ENCODE data around the gene PMM1.

Gene PMM1

DNA sequence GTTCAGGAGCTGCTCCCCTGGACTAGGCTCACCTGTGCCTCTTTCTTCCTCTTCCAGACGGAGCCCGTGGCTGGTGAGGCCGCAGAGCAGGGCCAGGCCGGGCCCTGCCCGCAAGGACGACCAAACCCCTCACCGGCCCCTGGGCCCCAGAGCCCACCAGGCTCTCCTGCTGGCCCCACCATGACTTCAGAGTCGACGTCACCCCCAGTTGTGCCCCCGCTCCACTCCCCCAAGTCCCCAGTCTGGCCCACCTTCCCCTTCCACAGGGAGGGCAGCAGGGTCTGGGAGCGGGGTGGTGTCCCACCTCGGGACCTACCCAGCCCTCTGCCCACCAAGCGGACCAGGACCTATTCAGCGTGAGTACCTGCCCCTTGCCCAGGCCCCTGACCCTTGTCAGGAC, 17.9 kb downstream of the PMM1 start:
- Histone ChIP-seq H3K4me1 (no peaks in the 10 kb centered on the region), H3K4me3 (ENCODE audit: low read depth, low read length) (no peak overlapping the region)
- TF ChIP-seq, protein P1, sequence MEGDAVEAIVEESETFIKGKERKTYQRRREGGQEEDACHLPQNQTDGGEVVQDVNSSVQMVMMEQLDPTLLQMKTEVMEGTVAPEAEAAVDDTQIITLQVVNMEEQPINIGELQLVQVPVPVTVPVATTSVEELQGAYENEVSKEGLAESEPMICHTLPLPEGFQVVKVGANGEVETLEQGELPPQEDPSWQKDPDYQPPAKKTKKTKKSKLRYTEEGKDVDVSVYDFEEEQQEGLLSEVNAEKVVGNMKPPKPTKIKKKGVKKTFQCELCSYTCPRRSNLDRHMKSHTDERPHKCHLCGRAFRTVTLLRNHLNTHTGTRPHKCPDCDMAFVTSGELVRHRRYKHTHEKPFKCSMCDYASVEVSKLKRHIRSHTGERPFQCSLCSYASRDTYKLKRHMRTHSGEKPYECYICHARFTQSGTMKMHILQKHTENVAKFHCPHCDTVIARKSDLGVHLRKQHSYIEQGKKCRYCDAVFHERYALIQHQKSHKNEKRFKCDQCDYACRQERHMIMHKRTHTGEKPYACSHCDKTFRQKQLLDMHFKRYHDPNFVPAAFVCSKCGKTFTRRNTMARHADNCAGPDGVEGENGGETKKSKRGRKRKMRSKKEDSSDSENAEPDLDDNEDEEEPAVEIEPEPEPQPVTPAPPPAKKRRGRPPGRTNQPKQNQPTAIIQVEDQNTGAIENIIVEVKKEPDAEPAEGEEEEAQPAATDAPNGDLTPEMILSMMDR (IDR thresholded peaks at IDR 0.05), result no peak

DNA sequence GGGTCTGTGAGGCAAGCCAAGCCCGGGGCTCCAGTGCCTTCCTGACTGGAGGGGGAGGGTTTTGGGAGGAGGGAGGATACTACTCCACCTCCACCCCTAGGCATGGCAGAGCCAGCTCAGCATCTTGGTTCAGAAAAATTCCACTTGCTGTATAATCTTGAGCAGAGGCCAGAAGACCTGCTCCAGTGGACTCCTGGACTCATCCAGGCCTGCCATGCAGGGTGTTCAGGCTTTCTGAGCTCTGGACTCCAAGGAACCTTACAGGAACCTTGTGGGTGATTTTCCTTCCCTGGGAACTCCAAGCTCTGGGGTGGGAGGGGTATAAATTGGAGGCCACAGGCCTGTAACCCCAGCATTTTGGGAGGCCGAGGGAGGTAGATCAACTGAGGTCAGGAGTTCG, 19.4 kb downstream of the PMM1 start:
- Histone ChIP-seq H3K27ac (no peak overlapping the region), H3K27me3 (ENCODE audit: control insufficient read depth, insufficient read depth, low read length) (no peaks in the 10 kb centered on the region), H3K4me1 (no peaks in the 10 kb centered on the region), H3K4me3 (ENCODE audit: low read depth, low read length) (no peak overlapping the region), H3K4me2 (ENCODE audit: low read length) (no peak overlapping the region), H3K36me3 (ENCODE audit: control insufficient read depth, insufficient read depth, low read length) (no peaks in the 10 kb centered on the region), H3K9me3 (ENCODE audit: control insufficient read depth, low read length) (no peaks in the 10 kb centered on the region), H3K79me2 (no peaks in the 10 kb centered on the region), H2AFZ (no peak overlapping the region), H3K9ac (no peak overlapping the region)
- TF ChIP-seq, protein P1 (IDR thresholded peaks at IDR 0.05), result no peak

More for the DNA sequence above, 17.9 kb downstream of the PMM1 start:
- H3K27ac ChIP-seq, result no peak overlapping the region
- H3K36me3 ChIP-seq (ENCODE audit: control insufficient read depth, insufficient read depth, low read length), result no peaks in the 10 kb centered on the region
- no peak overlapping the region for H3K9ac ChIP-seq
- no peak overlapping the region for H2AFZ ChIP-seq
- H3K27me3 ChIP-seq (ENCODE audit: control insufficient read depth, insufficient read depth, low read length), result no peaks in the 10 kb centered on the region
- no peaks in the 10 kb centered on the region for H3K79me2 ChIP-seq
- no peaks in the 10 kb centered on the region for H3K9me3 ChIP-seq (ENCODE audit: control insufficient read depth, low read length)
- no peak overlapping the region for H3K4me2 ChIP-seq (ENCODE audit: low read length)

DNA sequence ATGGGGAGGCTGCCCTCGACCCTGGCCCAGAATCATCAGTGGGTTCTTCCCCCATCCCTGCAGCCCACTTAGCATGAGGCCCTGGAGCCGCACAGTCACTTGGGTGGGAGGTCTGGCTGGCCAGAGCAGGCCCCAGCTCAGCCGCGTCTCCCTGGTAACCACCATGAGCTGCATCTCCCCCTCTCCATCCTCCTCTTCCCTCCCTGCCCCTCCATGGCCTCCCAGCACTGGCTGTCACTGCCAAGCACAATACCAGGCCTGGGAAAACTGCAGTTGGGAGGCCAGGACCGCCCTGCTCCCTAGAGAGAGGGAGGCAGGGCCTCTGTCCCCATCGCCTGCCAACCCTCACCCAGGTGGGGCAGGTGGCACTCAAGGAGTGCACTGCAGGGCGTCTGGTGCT, 20.8 kb downstream of the PMM1 start:
- TF ChIP-seq, protein P1 (IDR thresholded peaks at IDR 0.05), result no peak
- no peaks in the 10 kb centered on the region for H3K27me3 ChIP-seq (ENCODE audit: control insufficient read depth, insufficient read depth, low read length)
- H3K36me3 ChIP-seq (ENCODE audit: control insufficient read depth, insufficient read depth, low read length), result no peaks in the 10 kb centered on the region
- H3K9ac ChIP-seq, result no peak overlapping the region
- no peaks in the 10 kb centered on the region for H3K79me2 ChIP-seq
- no peak overlapping the region for H3K4me2 ChIP-seq (ENCODE audit: low read length)
- no peak overlapping the region for H2AFZ ChIP-seq
- no peaks in the 10 kb centered on the region for H3K4me1 ChIP-seq
- H3K4me3 ChIP-seq (ENCODE audit: low read depth, low read length), result no peak overlapping the region
- no peaks in the 10 kb centered on the region for H3K9me3 ChIP-seq (ENCODE audit: control insufficient read depth, low read length)
- H3K27ac ChIP-seq, result no peak overlapping the region

DNA sequence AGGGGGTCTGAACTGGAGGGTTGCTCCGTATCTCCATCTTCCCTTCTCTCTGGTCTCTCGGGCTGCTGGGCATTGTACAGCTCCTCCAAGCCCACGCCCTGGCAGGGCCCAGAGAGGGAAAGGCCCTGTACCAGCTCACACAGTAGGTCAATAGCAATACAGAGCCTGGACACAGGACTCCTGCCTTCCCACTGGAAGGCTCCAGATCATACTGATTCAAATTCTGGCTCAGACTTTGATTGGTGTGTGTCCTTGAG, 22.2 kb downstream of the PMM1 start:
- Histone ChIP-seq H3K9ac (no peak overlapping the region), H3K36me3 (ENCODE audit: control insufficient read depth, insufficient read depth, low read length) (no peaks in the 10 kb centered on the region), H3K27ac (no peak overlapping the region), H3K4me1 (no peaks in the 10 kb centered on the region), H3K4me2 (ENCODE audit: low read length) (no peak overlapping the region), H2AFZ (no peak overlapping the region), H3K4me3 (ENCODE audit: low read depth, low read length) (no peak overlapping the region), H3K9me3 (ENCODE audit: control insufficient read depth, low read length) (no peaks in the 10 kb centered on the region), H3K27me3 (ENCODE audit: control insufficient read depth, insufficient read depth, low read length) (no peaks in the 10 kb centered on the region), H3K79me2 (no peaks in the 10 kb centered on the region)
- TF ChIP-seq, protein P1 (IDR thresholded peaks at IDR 0.05), result no peak

GRCh38 chr22:41565403-41566054, 24.1 kb downstream of the PMM1 start:
- no peak overlapping the region for H2AFZ ChIP-seq
- H3K27me3 ChIP-seq (ENCODE audit: control insufficient read depth, insufficient read depth, low read length), result no peaks in the 10 kb centered on the region
- H3K4me3 ChIP-seq (ENCODE audit: low read depth, low read length), result no peak overlapping the region
- no peaks in the 10 kb centered on the region for H3K9me3 ChIP-seq (ENCODE audit: control insufficient read depth, low read length)
- H3K27ac ChIP-seq, result no peak overlapping the region
- TF ChIP-seq, protein P1 (IDR thresholded peaks at IDR 0.05), result no peak
- no peak overlapping the region for H3K9ac ChIP-seq
- H3K4me1 ChIP-seq, result no peaks in the 10 kb centered on the region
- H3K36me3 ChIP-seq (ENCODE audit: control insufficient read depth, insufficient read depth, low read length), result no peaks in the 10 kb centered on the region
- no peak overlapping the region for H3K4me2 ChIP-seq (ENCODE audit: low read length)
- H3K79me2 ChIP-seq, result no peaks in the 10 kb centered on the region

All from parathyroid adenoma (tissue), 2 donors.